ENCODE results near the gene M6PR. TPM values are rescaled to one million over a fixed set of nuclear protein-coding genes. Genes with fewer than 3 reads are reported as not detected.
"Not testable (repeated sequence)": the region's sequence is repeated elsewhere in the genome, so short reads cannot be mapped to it uniquely, and the experiment has no call there.

M6PR gene
- total RNA-seq, 1 donor from 2014 or later = 170 TPM

DNA sequence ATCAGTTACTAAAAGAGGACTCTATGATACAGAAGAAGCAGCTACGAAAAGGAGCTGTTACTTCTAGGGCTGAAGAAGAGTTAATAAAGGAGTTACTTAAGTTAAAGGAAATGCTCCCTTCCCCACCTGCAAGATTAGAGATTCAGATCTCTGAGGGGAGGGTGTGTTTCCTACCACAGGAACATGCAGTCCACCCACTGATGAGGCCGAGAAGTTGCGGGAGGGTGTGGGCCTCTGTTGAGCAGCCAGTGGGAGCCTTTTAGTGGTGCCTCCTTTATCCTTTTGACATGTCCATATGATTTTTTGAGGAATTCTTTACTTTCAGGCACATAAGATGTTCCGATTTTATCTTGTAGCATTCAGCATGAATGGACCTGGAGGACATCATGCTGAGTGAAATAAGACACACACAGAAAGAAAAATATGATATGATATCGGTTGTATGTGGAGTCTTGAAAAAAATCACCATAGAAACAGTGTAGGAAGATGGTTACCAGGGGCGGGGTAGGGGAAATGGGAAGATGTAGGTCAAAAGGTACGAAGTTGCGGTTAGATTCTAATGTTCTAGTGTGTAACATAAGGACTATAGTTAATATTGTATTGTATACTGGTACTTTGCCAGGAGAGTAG lies 4.4 kb upstream of the M6PR start:
- intact Hi-C loops (cut with micrococcal nuclease) = loop anchor here (5.0 to 10.0 kb wide), 3 partner anchors 257 to 913 kb away; partner anchors contain the start of genes CLEC2B and RIMKLB

DNA sequence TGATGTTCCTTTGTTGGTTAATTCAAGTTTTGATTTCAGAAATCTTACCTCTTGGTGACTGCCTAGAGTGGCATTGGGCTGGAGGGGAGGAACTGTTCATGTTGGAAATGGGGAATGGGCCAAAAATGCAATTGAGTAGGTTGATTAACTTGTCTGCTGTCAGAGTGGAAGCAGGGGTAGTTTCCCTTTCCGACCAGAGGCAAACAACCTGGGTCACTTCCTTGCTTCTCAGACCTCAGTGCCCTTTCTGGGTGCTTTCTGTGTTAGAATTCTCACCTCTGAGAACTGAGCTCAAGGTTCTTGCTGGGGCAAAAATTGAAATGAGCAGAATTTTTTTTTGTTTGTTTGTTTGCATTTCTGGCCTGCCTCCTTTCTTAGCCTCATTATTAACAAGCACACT lies 2.3 kb upstream of the M6PR start:
- intact Hi-C loops (cut with micrococcal nuclease) = loop anchor here (1.0 to 10.0 kb wide), 5 partner anchors 35 to 916 kb away; partner anchors contain the start of genes CLEC2B and RIMKLB

DNA sequence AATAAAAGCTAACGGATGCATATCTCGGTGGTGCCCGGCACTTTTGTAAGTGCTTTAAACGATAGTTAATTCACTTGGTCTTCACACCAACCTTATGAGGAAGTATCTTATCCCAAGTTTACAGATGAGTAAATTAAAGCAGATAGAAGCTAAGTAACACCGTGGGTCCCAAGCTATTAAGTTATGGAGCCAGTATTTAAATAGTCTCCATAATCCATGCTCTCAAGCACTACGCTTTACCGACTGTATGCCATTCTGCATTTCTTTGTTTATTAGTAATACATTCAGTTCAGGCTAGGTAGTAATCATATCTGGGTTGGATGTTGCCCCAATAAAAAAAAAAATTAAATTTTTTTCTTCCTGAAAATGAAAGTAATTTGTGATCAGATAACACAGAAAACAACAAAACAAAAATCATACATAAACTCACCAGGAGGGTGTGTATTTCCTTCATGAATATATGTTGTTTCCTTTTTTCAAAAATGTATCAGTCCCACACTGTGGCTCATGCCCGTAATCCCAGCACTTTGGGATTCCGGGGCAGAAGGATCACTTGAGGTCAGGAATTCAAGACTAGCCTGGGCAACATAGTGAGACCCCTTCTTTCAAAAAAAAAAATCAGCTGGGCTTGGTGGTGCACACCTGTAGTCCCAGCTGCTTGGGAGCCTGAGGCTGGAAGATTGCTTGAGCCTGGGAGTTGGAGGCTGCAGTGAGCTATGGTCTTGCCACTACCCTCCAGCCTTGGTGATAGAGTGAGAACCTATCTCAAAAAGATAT lies 1.4 kb upstream of the M6PR start:
- intact Hi-C loops (cut with micrococcal nuclease) = loop anchor here (1.0 to 10.0 kb wide), 10 partner anchors 36 to 916 kb away; partner anchors contain the start of genes CLEC2B, NECAP1 and RIMKLB

DNA sequence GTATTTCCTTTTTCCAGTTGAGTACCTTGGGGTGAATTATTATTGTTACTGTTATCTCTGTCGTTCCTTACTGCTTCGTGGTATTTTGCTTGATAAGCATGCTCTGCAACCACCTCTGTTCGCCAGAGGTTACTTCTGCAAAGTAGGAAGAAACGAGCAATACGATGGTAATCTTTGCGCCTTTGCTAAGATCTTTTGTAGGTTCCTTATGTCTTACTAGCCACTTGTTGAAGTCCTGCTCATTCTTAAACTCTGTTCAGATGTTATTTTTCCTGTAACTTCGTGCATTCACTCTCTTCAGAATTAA lies 729 bp upstream of the M6PR start:
- intact Hi-C loops (cut with micrococcal nuclease) = loop anchor here (1.0 to 10.0 kb wide), 9 partner anchors 37 to 917 kb away; partner anchors contain the start of genes CLEC2B, NECAP1 and RIMKLB

DNA sequence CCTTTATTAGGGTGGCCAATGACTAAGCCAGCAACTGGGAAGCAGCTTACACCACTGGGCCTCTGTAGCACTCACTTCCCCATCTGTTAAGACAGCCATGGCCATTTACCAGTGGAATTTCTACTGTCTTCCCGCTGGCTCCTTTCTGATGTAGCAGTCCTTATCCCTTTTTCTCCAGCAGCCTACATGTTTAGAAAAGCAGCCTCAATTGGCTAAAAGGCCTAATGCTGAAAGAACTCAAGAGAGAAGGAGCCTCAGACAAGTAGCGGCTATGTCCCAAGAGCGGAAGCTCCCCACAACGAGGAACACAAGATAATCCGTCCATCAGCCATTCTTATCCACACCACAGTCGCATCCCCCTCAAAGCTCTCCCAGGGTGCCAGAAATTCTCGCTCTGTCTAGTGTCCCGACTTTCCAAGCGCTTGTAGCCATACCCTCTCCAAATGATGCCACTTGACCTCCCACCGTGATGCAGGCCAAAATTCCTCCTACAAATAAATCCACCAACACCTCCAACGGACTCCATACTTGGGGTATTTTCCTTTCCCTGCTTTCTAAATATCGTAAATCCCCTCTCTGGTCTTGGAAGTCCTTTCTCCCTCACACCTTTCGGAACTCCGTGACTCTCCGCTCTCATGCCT lies 624 bp downstream of the M6PR start:
- intact Hi-C loops (cut with micrococcal nuclease) = loop anchor here (1.0 to 5.0 kb wide), 2 partner anchors 35 to 267 kb away; partner anchors contain the start of gene PHC1

DNA sequence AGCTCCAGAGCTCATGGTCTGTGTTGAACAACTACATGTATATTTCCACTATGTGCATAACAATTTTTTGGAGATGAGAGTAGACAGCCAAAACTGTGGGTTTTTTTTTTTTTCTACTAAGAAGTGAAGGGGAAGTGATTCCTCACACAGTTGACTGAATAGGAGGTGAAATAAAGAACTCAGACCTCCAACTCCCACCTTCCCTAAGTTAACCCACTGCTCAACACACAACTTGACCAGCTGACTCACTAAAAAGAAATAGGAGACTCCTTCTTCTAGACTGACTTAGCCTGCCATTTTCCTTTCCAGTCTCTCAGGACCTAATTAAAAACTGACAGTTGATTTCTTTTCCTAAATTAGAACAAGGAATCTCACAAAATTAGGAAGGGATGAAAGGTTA lies 1.7 kb downstream of the M6PR start:
- intact Hi-C loops (cut with micrococcal nuclease) = loop anchor here (5.0 kb wide), 1 partner anchor 265 kb away; no protein-coding TSS in a partner anchor

DNA sequence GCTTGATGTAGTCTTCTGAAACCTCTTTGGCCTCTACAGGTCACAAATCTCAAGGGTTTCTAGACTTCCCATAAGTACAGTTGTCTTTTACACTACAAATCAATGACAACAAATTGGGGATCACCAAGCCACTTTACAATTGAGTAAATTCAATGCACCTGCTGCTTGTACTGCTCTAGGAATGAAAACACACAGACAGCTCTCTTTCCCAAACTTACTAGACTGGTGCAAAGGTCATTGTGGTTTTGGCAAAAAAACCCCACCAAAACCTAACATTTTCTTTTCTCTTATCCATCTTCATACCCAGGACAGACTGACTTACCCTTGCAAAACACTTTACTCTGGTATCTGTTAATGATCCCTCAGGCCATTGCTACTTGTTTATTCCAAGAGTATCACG lies 2.7 kb downstream of the M6PR start:
- intact Hi-C loops (cut with micrococcal nuclease) = loop anchor here (5.0 kb wide), 1 partner anchor 264 kb away; no protein-coding TSS in a partner anchor

DNA sequence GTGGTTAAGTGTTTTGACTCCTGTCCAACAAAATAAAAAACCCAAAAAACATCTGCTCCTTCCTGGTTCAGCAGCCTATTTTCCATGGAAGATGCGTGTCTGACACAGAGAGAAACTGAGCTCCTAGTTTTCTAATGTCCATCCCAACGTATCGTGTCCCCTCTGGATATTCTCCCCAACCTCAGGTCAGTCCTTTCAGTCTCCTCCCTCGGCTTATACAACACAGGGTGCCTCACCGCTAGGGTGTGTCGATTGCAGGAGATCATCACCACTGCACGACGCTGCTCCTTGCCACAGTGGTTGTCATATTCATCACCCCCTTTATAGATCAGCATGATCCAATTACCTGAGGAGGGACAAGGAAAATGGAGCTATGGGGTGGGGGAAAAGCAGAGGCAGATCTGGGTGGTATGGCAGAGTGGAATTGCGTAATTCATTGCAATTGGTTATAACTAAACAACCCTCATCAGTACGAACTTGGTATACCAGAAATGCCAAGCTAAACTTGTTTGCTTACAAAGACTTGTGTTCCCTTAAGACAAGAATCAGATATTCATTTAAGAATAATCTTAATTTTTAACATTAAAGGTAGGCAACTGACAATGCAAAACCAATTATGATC lies 5.8 kb downstream of the M6PR start:
- intact Hi-C loops (cut with micrococcal nuclease) = no loop called here

DNA sequence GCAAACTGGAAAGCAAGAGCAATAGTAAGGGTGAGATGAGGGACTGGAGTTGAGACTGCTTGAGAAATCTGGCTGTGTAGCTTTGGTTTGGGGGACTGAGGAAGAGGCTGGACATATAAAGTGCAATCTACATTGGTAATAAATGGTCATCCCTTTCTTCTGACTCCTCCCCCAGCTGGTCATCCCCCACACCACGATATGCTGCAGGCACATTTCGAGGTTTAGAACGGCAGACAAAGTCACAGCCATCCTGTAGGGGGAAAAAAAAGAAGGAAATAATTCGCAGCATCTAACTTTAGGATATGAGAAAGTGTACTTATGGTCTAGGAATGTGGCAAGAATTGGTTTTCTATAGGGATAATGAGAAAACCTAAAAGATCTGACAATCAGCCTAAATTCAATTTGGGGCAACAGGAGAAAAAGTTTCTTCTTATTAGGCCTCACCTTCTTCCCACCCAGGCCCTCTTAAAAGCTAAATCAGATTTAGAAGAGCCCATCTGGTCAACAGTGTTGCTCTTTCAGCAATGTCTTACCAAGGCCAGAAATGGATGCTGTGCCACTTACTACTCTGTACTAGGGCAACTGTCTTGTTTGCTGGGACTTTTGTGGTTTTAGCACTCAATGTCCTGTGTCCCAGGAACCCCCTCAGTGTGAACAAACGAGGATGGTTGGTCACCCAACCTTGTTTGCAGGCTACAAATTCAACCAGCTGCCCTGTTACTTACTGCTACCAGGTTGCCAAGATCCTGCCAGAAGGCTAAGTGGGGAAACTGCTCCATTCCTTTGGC lies 7.6 kb downstream of the M6PR start:
- intact Hi-C loops (cut with micrococcal nuclease) = no loop called here

DNA sequence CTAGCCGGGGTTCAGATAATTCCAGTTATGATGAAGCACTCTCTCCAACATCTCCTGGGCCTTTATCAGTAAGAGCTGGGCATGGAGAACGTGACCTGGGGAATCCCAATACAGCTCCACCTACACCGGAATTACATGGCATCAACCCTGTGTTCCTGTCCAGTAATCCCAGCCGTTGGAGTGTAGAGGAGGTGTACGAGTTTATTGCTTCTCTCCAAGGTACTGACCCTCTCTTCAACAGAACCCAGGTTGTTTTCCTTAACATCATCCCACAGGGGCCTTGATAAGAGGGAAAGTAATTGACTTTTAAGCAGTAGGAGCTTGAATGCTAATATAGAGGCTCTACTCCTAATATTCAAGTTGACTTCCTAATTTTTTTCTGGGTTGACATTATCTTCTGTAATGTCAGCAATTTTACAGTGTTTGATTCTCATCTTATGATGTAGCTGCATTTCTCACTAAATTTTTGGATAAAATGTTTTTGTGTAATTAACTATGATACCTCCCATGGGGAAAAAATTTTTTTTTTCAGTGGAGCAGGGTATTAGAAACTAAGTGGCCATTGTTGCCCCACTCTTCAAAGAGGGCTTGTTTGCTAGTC lies 11.5 kb downstream of the M6PR start:
- intact Hi-C loops (cut with micrococcal nuclease) = not testable (repeated sequence)

DNA sequence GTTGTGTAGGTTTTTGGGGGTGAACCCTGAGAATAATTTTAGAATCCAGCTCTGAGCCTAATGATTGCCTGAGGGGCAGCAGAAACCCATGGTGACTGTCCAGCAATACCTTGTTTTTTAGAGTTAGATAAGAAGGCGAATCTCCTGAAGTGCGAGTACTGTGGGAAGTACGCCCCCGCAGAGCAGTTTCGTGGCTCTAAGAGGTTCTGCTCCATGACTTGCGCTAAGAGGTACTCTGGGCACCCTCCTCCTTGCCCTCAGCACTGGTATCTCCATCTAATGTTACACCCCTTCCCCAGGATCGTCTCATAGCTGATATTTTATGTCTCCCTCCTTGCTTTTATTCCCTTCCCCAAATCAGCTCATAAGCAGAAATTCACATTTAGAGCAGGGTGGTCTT lies 12.7 kb downstream of the M6PR start:
- intact Hi-C loops (cut with micrococcal nuclease) = no loop called here

DNA sequence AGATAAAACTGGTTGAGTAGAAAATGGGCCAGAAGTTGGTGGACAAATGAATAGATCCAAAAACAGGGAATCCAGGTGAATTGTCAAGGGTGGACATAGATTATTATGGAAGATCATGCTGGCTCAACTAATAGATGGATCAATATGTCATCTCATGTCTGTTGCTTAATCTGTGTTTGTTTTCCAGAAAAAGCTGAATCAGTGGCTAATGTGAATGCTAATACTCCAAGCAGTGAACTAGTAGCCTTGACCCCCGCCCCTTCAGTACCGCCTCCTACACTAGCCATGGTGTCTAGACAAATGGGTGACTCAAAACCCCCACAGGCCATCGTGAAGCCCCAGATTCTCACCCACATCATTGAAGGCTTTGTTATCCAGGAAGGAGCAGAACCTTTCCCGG lies 15.4 kb downstream of the M6PR start:
- intact Hi-C loops (cut with micrococcal nuclease) = not testable (repeated sequence)

DNA sequence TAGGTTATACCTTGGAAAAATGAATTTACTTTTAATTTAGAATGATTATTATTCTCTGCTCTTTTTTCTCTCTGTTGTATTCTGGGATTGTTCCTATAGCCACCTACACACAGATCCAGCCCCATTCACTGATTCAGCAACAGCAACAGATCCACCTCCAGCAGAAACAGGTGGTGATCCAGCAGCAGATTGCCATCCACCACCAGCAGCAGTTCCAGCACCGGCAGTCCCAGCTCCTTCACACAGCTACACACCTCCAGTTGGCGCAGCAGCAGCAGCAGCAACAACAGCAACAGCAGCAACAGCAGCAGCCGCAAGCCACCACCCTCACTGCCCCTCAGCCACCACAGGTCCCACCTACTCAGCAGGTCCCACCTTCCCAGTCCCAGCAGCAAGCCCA lies 17.0 kb downstream of the M6PR start:
- intact Hi-C loops (cut with micrococcal nuclease) = not testable (repeated sequence)

DNA sequence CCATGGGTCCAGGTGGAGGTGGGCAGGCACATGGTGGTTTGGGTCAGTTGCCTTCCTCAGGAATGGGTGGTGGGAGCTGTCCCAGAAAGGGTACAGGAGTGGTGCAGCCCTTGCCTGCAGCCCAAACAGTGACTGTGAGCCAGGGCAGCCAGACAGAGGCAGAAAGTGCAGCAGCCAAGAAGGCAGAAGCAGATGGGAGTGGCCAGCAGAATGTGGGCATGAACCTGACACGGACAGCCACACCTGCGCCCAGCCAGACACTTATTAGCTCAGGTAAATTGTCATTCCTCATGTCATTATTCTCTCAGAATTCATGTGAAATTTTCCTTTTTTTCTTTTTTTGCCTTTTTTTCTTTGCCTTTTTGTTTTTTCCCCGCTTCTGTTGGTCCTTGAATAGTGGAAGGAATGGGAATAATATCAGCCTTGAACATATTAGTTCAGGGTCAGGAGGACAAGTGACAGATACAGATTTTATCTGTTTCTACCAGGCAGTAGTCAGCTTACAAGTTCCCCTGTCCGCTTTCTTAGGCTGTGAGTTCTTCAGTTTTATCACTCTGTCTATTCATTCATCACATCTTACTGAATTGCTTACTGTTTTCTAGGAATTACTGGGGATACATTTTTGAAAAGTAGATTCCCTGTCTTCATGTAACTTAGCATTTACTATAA lies 18.7 kb downstream of the M6PR start:
- intact Hi-C loops (cut with micrococcal nuclease) = not testable (repeated sequence)

DNA sequence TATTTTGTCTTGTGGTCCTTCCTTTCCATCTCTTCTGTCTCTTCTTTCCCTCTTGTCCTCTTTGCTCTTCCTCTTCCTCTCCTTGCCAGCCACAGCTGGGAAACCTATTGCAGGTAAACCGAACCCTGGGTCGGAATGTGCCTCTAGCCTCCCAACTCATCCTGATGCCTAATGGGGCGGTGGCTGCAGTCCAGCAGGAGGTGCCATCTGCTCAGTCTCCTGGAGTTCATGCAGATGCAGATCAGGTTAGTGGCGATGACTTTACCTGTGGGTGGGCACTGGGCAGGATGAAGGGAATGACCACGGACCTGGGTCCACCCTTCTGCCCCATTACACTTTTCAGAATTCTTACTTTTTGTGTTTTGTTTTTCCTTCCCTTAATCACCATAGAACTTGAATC lies 26.9 kb downstream of the M6PR start:
- intact Hi-C loops (cut with micrococcal nuclease) = no loop called here

DNA sequence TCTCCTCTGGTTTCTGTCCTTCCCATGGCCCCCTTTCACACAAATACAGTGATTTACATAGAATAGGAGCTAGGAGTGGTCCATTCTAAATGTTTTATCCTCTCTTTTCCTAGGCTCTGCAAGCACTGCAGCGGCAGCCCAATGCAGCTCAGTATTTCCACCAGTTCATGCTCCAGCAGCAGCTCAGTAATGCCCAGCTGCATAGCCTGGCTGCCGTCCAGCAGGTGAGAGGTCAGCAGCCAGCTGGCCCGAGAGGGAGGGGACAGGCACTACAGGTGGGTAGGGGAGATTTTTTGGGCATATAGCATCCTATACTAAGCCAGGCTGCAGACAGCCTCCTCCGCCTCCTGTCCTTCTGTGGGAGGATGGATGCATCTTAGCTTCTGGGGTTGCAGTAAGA lies 29.8 kb downstream of the M6PR start:
- intact Hi-C loops (cut with micrococcal nuclease) = loop anchor here (10.0 kb wide), 1 partner anchor 835 kb away; the partner anchor contains the start of gene NECAP1

DNA sequence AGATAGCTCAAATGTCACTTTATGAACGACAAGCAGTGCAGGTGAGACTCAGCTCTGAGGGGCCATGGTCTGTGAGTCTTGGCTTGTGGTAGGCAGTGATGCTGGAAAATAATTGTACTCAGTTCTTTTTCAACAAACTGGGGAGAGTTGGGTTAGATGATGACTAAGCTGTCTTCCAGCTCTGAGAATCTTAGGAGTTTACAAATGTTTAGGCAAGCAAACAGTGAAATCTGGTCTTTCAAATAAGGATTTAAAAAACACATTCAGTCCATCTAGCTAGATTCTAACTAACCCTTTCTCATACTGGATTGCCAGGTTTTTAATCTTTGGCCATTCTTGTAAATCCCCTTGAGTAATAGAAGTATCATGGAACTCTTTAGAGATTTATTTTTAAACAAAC lies 31.7 kb downstream of the M6PR start:
- intact Hi-C loops (cut with micrococcal nuclease) = loop anchor here (10.0 kb wide), 1 partner anchor 833 kb away; the partner anchor contains the start of gene NECAP1

DNA sequence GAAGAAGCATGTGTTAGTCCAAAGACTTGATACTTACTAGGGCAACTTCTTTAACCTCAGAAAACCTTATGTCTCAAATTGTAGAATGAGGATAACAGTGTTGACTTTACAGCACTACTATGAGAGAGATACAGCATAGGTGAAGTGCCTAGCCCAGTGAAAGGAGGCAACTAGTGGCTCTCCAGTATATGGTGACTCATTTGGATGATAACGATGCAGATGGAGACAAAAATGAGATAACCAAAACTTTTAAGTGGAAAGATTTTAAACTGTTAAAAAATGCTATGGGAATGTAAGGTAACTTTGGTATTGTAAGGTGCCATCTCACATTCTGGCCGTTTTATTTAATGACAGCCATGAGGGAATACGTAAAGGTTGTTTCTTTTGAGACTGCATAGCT lies 32.4 kb downstream of the M6PR start:
- intact Hi-C loops (cut with micrococcal nuclease) = loop anchor here (10.0 kb wide), 1 partner anchor 832 kb away; the partner anchor contains the start of gene NECAP1

DNA sequence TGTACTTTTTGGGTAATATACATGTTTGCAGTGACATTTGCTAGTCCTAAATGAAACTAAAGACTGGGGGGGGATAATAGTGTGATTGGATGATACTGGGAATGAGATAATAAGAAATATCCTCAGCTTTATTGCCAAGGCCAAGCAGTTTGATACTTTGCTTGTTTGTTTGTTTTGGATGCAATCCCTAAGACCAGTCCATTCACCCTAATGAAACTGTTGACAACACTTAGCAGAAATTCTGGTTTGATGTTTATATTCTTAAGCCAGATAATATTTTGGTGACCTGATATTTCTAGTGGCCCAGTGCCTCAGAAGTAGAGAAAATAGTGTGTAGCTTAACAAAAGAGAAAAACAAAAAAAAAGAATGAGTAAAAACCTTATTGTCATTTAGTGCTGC lies 33.3 kb downstream of the M6PR start:
- intact Hi-C loops (cut with micrococcal nuclease) = loop anchor here (10.0 kb wide), 1 partner anchor 831 kb away; the partner anchor contains the start of gene NECAP1
